PC-9 (cell line): ENCODE data around the gene SPPL2A.

Experiments
- EZH2 ChIP-seq: fragments of 200-600 bp; sonication (generic); IDR thresholded peaks from 2 replicates; pipeline ENCODE4 v1.8.0; 2017; ENCODE audit warnings: antibody characterized with exemption, low read depth
- TF ChIP-seq, protein P1 (sequence below): fragments of 200-600 bp; sonication (generic); conservative IDR thresholded peaks from 2 replicates; pipeline ENCODE4 v1.6.1; 2017; ENCODE audit warnings: mixed run types, antibody characterized with exemption, mild to moderate bottlenecking, moderate library complexity

GRCh38 chr15:50681467-50681866 lies 84.0 kb downstream of the SPPL2A start:
- TF ChIP-seq, protein P1, sequence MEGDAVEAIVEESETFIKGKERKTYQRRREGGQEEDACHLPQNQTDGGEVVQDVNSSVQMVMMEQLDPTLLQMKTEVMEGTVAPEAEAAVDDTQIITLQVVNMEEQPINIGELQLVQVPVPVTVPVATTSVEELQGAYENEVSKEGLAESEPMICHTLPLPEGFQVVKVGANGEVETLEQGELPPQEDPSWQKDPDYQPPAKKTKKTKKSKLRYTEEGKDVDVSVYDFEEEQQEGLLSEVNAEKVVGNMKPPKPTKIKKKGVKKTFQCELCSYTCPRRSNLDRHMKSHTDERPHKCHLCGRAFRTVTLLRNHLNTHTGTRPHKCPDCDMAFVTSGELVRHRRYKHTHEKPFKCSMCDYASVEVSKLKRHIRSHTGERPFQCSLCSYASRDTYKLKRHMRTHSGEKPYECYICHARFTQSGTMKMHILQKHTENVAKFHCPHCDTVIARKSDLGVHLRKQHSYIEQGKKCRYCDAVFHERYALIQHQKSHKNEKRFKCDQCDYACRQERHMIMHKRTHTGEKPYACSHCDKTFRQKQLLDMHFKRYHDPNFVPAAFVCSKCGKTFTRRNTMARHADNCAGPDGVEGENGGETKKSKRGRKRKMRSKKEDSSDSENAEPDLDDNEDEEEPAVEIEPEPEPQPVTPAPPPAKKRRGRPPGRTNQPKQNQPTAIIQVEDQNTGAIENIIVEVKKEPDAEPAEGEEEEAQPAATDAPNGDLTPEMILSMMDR: no peak
- no peak for TF ChIP-seq EZH2
